Testis (tissue), 2 donors: Measurements from ENCODE around the gene NOL4L.

Experiments
- POLR2A ChIP-seq: fragments of 450-650 bp; IDR thresholded peaks from one replicate; pipeline ENCODE4 v1.6.1; 2017; ENCODE audit warnings: antibody characterized with exemption, mild to moderate bottlenecking, moderate library complexity
- TF ChIP-seq, protein P1 (sequence below), 3 experiments: fragments of 450-650 bp in 2 of 3; fragments of 200-600 bp in 1 of 3; sonication (generic) in 1 of 3; IDR thresholded peaks; one replicate each; pipeline ENCODE4 v1.5.1; 2016 to 2019; ENCODE audit warnings: antibody characterized with exemption in 3 of 3, mild to moderate bottlenecking in 2 of 3, moderate library complexity in 1 of 3

DNA sequence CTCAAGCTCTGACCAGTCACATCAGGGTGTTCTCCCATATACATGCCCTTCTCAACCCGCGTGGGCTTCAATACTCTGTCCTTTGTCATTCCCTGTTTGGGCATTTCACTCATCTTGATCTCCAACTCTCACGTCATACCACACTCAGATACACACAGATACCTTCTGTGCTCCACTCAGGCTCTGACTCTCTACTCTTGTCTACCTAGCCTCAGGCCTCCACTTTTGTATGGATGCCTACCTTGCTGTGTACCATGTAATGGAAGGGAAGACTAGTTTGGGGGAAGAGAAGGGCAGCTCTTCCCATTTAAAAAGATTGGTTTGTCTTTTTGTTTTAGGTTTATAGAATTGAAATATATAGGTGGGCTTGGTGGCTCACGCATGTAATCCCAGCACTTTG, 178.4 kb downstream of the NOL4L start:
- TF ChIP-seq, protein P1, sequence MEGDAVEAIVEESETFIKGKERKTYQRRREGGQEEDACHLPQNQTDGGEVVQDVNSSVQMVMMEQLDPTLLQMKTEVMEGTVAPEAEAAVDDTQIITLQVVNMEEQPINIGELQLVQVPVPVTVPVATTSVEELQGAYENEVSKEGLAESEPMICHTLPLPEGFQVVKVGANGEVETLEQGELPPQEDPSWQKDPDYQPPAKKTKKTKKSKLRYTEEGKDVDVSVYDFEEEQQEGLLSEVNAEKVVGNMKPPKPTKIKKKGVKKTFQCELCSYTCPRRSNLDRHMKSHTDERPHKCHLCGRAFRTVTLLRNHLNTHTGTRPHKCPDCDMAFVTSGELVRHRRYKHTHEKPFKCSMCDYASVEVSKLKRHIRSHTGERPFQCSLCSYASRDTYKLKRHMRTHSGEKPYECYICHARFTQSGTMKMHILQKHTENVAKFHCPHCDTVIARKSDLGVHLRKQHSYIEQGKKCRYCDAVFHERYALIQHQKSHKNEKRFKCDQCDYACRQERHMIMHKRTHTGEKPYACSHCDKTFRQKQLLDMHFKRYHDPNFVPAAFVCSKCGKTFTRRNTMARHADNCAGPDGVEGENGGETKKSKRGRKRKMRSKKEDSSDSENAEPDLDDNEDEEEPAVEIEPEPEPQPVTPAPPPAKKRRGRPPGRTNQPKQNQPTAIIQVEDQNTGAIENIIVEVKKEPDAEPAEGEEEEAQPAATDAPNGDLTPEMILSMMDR (IDR thresholded peaks at IDR 0.05): no peak
- no peak for TF ChIP-seq POLR2A
